GM19438 (cell line): Measurements from ENCODE around the gene ENKD1.
A peak's percentile ranks its signal among the peaks of the same experiment; 100 is the strongest.
"Not testable (repeated sequence)": the region's sequence is repeated elsewhere in the genome, so short reads cannot be mapped to it uniquely, and the experiment has no call there.

Experiments
- ATAC-seq: cut with Tn5 transposase; IDR thresholded peaks from one replicate; pipeline ENCODE4 v1.9.1; 2021; ENCODE audit warnings: low read depth; ENCODE audit not compliant: unreplicated experiment

Gene ENKD1

GRCh38 chr16:67666559-67667452 lies at the start of gene ENKD1, which contains the start of gene C16orf86:
Gene ENKD1 (minus strand): TSS chr16:67666750. CDS start chr16:67666442, 308 bp downstream.
Gene C16orf86 (plus strand): TSS chr16:67666814. CDS start chr16:67666971, 157 bp downstream.
- peak; percentile 62 for ATAC-seq

GRCh38 chr16:67716097-67716496 lies 49.5 kb upstream of the ENKD1 start:
- ATAC-seq: no peak

- no peak for ATAC-seq
These were observed 48.0 kb upstream of the ENKD1 start for GRCh38 chr16:67714522-67714921.

GRCh38 chr16:67713647-67714273 lies 47.2 kb upstream of the ENKD1 start:
- ATAC-seq: no peak

- ATAC-seq: no peak
These were observed 44.1 kb upstream of the ENKD1 start for GRCh38 chr16:67710607-67711006.

- no peak for ATAC-seq
These were observed 42.5 kb upstream of the ENKD1 start for GRCh38 chr16:67709050-67709449.

GRCh38 chr16:67708368-67708771 lies 41.8 kb upstream of the ENKD1 start:
- ATAC-seq: no peak

- no peak for ATAC-seq
These were observed 41.2 kb upstream of the ENKD1 start for GRCh38 chr16:67707790-67708189.

- no peak for ATAC-seq
These were observed 40.7 kb upstream of the ENKD1 start for GRCh38 chr16:67707210-67707609.

GRCh38 chr16:67704110-67704509 lies 37.6 kb upstream of the ENKD1 start:
- ATAC-seq: no peak

- no peak for ATAC-seq
These were observed 37.1 kb upstream of the ENKD1 start for GRCh38 chr16:67703626-67704025.

- ATAC-seq: no peak
These were observed 35.6 kb upstream of the ENKD1 start for GRCh38 chr16:67702130-67702529.

- ATAC-seq: no peak
These were observed 34.9 kb upstream of the ENKD1 start for GRCh38 chr16:67701420-67701819.

GRCh38 chr16:67699265-67699664 lies 32.7 kb upstream of the ENKD1 start:
- no peak for ATAC-seq

- ATAC-seq: no peak
These were observed 31.1 kb upstream of the ENKD1 start for GRCh38 chr16:67697422-67698185.

- ATAC-seq: no peak
These were observed 28.1 kb upstream of the ENKD1 start for GRCh38 chr16:67694611-67695010.

GRCh38 chr16:67693517-67694285 lies 27.2 kb upstream of the ENKD1 start:
- not testable (repeated sequence) for ATAC-seq

GRCh38 chr16:67685388-67686112 lies 19.0 kb upstream of the ENKD1 start:
- ATAC-seq: no peak

- ATAC-seq: no peak
These were observed 17.2 kb upstream of the ENKD1 start for GRCh38 chr16:67683767-67684166.
